Epithelial cell of prostate (primary cell): ENCODE measurements around the gene BUD31.

Source experiments
- DNase-seq: peaks from one replicate; pipeline ENCODE4 v3.0.0-alpha.2; 2011; ENCODE audit warnings: low read depth, low spot score
- H3K27ac ChIP-seq: fragments of 450-650 bp; 2 replicates; pipeline ENCODE4 v1.5.1; 2017; ENCODE audit warnings: mild to moderate bottlenecking

Gene BUD31

DNA sequence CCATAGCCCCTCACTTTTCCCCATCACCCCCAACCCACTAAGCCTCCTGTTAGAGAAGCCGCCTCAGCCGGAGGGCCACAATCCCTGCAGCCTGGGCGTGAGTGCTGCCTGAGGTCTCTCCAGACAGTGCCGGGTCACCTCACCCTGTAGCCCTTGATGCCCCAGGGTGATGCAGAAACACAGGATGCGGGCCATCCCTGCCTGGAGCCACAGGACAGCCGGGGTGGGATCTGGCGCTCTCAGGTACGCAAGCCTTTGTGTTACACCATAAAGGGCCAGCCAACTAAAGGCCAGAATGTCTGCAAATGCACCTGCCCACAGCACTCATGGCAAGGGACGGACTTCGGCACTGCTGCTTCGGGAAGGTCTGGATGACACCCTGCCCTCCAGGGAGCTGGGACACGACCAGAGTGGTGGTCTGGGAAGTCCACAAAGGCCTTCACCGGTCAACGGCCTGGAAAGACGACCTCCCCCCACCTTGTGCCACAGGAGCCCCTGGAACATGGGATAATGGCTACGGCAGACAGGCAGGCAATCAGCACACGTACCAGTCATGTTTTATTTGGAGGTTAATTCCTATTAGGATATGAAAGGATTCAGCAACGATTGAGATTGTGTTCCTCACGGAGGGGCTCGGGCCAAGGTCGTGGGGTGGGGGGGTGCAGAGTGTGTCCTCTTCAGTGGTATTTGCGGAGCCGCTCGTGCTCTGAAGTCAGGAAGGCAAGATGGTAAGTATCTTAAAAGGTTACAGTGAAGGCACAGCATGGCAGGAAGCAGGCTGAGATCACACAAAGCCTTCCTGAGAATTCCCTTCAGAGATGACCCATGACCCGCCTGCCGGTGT, 49.1 kb downstream of the BUD31 start:
- DNase-seq = no peak
- H3K27ac ChIP-seq = no peak overlapping the region

DNA sequence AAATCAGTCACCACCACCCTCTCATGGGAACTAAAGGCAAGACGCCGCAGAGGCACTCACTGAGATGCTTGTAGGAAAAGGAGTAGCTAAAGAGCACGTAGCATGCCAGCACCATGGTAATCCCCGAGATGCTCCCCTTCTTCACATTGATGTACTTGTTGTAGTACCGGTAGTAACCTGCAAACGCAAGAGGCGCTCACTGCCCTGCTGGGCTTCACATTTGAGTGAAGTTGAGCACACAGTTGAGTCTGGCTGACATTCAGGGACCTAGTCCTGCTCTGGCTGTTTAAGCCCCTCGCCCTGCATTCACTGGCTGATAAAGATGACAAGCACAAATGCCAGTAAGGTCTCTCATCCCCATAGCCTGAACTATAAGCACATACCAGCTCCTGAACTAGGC, 50.3 kb downstream of the BUD31 start:
- no peak for DNase-seq
- H3K27ac ChIP-seq = no peak overlapping the region

DNA sequence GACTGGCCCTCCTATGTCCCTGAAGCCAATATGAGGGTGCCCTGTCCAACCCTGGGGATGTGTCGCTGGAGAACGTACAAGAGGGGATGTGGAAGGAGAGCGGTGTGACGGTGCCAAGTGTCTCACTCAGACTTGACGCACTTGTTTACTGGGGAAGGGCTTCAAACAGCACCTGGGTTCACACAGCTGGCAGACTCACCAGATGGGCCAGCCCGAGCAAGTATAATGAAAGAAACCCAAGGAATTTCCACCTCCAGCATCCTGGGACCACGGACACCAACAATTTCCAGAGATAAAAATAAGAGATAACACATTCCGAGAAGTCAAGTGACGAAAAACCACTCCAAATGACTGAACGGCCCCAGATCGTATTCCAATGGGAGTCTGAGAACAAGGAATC, 51.9 kb downstream of the BUD31 start:
- DNase-seq = peak; percentile 20
- H3K27ac ChIP-seq = peak overlapping the region; percentile 58

DNA sequence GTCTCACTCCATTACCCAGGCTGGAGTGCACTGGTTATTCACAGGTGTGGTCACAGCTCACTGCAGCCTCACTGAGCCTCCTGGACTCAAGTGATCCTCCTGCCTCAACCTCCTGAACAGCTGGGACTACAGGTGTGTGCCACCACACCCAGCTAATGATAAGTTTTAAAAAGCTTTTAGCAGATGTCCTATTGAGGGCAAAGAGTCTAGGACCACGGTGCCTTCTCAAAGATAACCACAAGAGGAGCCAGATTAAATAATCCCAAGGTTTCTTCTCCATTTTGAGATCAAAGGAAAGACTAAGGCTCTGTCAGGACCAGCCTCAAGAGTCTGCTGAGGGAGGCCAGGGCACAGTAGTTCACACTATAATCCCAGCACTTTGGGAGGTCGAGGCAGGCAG, 52.5 kb downstream of the BUD31 start:
- H3K27ac ChIP-seq = peak overlapping the region; percentile 58
- DNase-seq = no peak

DNA sequence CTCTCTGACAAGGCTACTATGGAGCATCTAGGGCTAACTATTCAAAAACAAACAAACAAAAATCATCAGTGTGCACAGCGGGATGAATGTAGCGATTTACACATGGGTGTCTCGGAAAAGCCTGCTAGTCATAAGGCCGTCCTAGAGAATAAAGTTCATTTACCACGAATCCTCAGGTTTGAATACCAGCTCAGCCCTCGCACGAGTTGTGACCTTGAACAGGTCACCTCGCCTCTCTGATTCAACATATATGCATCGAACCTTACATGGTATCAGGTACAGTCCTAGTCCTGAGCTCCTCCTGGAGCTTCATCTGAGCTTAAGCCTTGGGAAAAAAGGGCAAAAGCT, 56.6 kb downstream of the BUD31 start:
- peak overlapping the region; percentile 70 for H3K27ac ChIP-seq
- DNase-seq = no peak

DNA sequence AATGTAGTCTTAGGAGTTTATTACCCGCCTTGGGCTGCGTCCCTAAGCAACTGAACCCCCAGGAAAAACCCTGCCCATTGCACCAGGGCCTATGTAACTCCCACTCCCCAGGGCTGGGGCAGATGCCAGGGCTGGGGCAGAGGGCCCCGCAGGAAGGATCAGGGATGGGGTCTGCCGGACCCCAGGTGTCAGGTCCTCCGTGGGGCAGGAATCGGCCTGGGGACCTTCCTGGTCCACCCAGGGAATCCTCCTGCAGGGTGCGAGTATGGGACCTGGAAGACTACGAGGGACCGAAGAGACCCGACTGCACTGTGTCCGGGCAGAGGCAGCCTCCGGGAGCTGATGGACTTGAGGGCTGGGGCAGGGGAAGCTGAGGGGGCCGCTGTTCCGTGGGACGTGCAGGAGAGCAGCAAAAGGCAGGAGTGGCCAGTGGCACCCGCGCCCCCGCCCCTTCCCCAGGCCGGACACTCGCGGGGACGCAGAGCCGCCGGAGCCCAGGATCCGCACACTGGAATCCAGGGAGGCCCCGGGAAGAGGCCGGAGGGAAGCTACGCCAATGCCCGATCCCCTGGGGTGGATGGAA, 59.7 kb downstream of the BUD31 start:
- H3K27ac ChIP-seq = no peak overlapping the region
- no peak for DNase-seq
